HEK293 (cell line): Measurements from ENCODE around the gene FAM181A.

Source experiments
- CTCF ChIA-PET: fragments of 350-600 bp; formaldehyde crosslinking; extraction: SDS; loops from one replicate; lab custom pipeline; 2021; ENCODE audit warnings: antibody characterized with exemption; lab: Yijun Ruan, JAX
- POLR2A ChIA-PET: fragments of 300-600 bp; formaldehyde crosslinking; extraction: SDS; loops from one replicate; lab custom pipeline; 2020; ENCODE audit warnings: antibody characterized with exemption, inconsistent platforms; lab: Yijun Ruan, JAX
- H3K27ac ChIP-seq: fragments of 200-500 bp; sonication (Bioruptor generic); 2 replicates; pipeline ENCODE4 v1.5.1; 2014; ENCODE audit warnings: low read depth, low read length, control low read depth, inconsistent platforms; ENCODE audit errors: extremely low read depth
- H3K36me3 ChIP-seq, 2 experiments: fragments of 200-500 bp in 1 of 2; sonication (Bioruptor generic) in 1 of 2; 1 replicate in 1 of 2; 2 replicates in 1 of 2; pipeline ENCODE4 v1.5.1; 2014 to 2017; ENCODE audit warnings: inconsistent platforms in 2 of 2, low read length in 2 of 2; ENCODE audit not compliant: control insufficient read depth in 2 of 2, insufficient read depth in 1 of 2
- H3K4me1 ChIP-seq: fragments of 200-500 bp; sonication (Bioruptor generic); 2 replicates; pipeline ENCODE4 v1.5.1; 2014; ENCODE audit warnings: mild to moderate bottlenecking, low read length, inconsistent platforms; ENCODE audit not compliant: control insufficient read depth, insufficient read depth
- H3K4me3 ChIP-seq: 2 replicates; pipeline ENCODE4 v1.5.1; 2011; ENCODE audit warnings: low read depth, mild to moderate bottlenecking, control low read depth, low read length, moderate library complexity
- H3K9me3 ChIP-seq: fragments of 200-500 bp; sonication (Bioruptor generic); 2 replicates; pipeline ENCODE4 v1.5.1; 2014; ENCODE audit warnings: low read depth, low read length, inconsistent platforms; ENCODE audit not compliant: control insufficient read depth, insufficient read depth
- BCL6B ChIP-seq: fragments of 450-650 bp; formaldehyde crosslinking; IDR thresholded peaks from 2 replicates; pipeline ENCODE4 v1.5.1; 2017; ENCODE audit warnings: missing biosample characterization, missing genetic modification characterization
- KLF9 ChIP-seq: fragments of 450-650 bp; formaldehyde crosslinking; IDR thresholded peaks from 2 replicates; pipeline ENCODE4 v1.5.1; 2016; ENCODE audit warnings: missing biosample characterization, missing genetic modification characterization, low read depth
- ZEB2 ChIP-seq: fragments of 450-650 bp; formaldehyde crosslinking; IDR thresholded peaks from 2 replicates; pipeline ENCODE4 v1.5.1; 2016; ENCODE audit warnings: missing biosample characterization, missing genetic modification characterization
- ZNF146 ChIP-seq: fragments of 450-650 bp; formaldehyde crosslinking; IDR thresholded peaks from 2 replicates; pipeline ENCODE4 v1.5.1; 2016; ENCODE audit warnings: missing biosample characterization, missing genetic modification characterization
- ZNF174 ChIP-seq: fragments of 450-650 bp; formaldehyde crosslinking; IDR thresholded peaks from 2 replicates; pipeline ENCODE4 v1.5.0; 2017; ENCODE audit warnings: missing biosample characterization, mild to moderate bottlenecking, missing genetic modification characterization
- ZNF202 ChIP-seq: fragments of 450-650 bp; formaldehyde crosslinking; IDR thresholded peaks from 2 replicates; pipeline ENCODE4 v1.5.1; 2016; ENCODE audit warnings: missing biosample characterization, missing genetic modification characterization, borderline replicate concordance
- ZNF398 ChIP-seq: fragments of 450-650 bp; formaldehyde crosslinking; IDR thresholded peaks from 2 replicates; pipeline ENCODE4 v1.5.1; 2017; ENCODE audit warnings: missing biosample characterization, missing genetic modification characterization
- ZNF560 ChIP-seq: fragments of 450-650 bp; formaldehyde crosslinking; IDR thresholded peaks from 2 replicates; pipeline ENCODE4 v1.5.1; 2017; ENCODE audit warnings: missing biosample characterization, missing genetic modification characterization, borderline replicate concordance
- ZNF585B ChIP-seq: fragments of 450-650 bp; formaldehyde crosslinking; IDR thresholded peaks from 2 replicates; pipeline ENCODE4 v1.5.1; 2016; ENCODE audit warnings: missing biosample characterization, missing genetic modification characterization
- TF ChIP-seq, protein P1 (sequence below): IDR thresholded peaks from 2 replicates; pipeline ENCODE4 v1.6.1; 2011; ENCODE audit warnings: mild to moderate bottlenecking, low read depth, low read length, borderline replicate concordance
- TF ChIP-seq, protein P2 (sequence below): fragments of 450-650 bp; formaldehyde crosslinking; IDR thresholded peaks from 2 replicates; pipeline ENCODE4 v1.5.1; 2016; ENCODE audit warnings: missing biosample characterization, missing genetic modification characterization
- TF ChIP-seq, protein P3 (sequence below): fragments of 450-650 bp; formaldehyde crosslinking; IDR thresholded peaks from 2 replicates; pipeline ENCODE4 v1.5.1; 2016; ENCODE audit warnings: missing biosample characterization, missing genetic modification characterization

The FAM181A gene

DNA sequence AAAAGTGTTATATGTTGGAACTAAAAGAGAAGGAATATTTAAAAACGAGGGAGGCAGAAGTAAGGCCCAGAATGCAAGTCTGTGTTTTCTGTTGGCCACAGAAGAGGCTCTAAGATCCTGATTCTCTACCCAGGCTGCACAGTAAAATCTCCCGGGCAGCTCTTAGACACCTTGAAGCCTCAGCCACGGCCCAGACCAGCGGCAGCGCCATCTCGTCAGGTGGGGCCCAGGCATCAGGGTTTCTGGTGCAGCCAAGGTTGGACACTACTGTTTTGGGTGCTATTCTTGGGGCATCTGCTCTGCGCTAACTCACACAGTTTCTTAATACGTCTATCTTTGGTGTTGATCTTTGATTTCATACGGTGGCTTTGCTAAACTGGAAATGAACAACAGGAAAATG is 16.8 kb downstream of the FAM181A start:
- Histone ChIP-seq H3K4me1 (peaks cover 14% of the 10 kb centered on the region), H3K36me3 (no peaks in the 10 kb centered on the region), H3K9me3 (no peaks in the 10 kb centered on the region), H3K27ac (no peak overlapping the region)
- CTCF ChIA-PET, result interaction anchor here (0.6 to 0.7 kb wide), 2 partner anchors 12 to 765 kb away, joined by 3 read pairs; no protein-coding TSS in a partner anchor
- TF ChIP-seq, protein P1, sequence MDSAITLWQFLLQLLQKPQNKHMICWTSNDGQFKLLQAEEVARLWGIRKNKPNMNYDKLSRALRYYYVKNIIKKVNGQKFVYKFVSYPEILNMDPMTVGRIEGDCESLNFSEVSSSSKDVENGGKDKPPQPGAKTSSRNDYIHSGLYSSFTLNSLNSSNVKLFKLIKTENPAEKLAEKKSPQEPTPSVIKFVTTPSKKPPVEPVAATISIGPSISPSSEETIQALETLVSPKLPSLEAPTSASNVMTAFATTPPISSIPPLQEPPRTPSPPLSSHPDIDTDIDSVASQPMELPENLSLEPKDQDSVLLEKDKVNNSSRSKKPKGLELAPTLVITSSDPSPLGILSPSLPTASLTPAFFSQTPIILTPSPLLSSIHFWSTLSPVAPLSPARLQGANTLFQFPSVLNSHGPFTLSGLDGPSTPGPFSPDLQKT, result no peak
- TF ChIP-seq ZNF560 (no peak), ZNF398 (no peak), ZNF146 (no peak), KLF9 (no peak)
- TF ChIP-seq, protein P2, sequence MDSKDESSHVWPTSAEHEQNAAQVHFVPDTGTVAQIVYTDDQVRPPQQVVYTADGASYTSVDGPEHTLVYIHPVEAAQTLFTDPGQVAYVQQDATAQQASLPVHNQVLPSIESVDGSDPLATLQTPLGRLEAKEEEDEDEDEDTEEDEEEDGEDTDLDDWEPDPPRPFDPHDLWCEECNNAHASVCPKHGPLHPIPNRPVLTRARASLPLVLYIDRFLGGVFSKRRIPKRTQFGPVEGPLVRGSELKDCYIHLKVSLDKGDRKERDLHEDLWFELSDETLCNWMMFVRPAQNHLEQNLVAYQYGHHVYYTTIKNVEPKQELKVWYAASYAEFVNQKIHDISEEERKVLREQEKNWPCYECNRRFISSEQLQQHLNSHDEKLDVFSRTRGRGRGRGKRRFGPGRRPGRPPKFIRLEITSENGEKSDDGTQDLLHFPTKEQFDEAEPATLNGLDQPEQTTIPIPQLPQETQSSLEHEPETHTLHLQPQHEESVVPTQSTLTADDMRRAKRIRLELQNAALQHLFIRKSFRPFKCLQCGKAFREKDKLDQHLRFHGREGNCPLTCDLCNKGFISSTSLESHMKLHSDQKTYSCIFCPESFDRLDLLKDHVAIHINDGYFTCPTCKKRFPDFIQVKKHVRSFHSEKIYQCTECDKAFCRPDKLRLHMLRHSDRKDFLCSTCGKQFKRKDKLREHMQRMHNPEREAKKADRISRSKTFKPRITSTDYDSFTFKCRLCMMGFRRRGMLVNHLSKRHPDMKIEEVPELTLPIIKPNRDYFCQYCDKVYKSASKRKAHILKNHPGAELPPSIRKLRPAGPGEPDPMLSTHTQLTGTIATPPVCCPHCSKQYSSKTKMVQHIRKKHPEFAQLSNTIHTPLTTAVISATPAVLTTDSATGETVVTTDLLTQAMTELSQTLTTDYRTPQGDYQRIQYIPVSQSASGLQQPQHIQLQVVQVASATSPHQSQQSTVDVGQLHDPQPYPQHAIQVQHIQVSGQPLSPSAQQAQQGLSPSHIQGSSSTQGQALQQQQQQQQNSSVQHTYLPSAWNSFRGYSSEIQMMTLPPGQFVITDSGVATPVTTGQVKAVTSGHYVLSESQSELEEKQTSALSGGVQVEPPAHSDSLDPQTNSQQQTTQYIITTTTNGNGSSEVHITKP, result no peak
- TF ChIP-seq, all 188 proteins: peak for 0
- POLR2A ChIA-PET, result no interaction called here
- H3K4me3 ChIP-seq, result no peak overlapping the region

GRCh38 chr14:93944348-93945069 is 17.4 kb downstream of the FAM181A start:
- Histone ChIP-seq H3K27ac (no peak overlapping the region), H3K4me1 (peaks cover 14% of the 10 kb centered on the region), H3K36me3 (no peaks in the 10 kb centered on the region), H3K4me3 (no peak overlapping the region), H3K9me3 (no peaks in the 10 kb centered on the region)
- CTCF ChIA-PET, result interaction anchor here (0.6 to 0.7 kb wide), 3 partner anchors 11 to 885 kb away, joined by 3 read pairs; no protein-coding TSS in a partner anchor
- TF ChIP-seq, protein P3, sequence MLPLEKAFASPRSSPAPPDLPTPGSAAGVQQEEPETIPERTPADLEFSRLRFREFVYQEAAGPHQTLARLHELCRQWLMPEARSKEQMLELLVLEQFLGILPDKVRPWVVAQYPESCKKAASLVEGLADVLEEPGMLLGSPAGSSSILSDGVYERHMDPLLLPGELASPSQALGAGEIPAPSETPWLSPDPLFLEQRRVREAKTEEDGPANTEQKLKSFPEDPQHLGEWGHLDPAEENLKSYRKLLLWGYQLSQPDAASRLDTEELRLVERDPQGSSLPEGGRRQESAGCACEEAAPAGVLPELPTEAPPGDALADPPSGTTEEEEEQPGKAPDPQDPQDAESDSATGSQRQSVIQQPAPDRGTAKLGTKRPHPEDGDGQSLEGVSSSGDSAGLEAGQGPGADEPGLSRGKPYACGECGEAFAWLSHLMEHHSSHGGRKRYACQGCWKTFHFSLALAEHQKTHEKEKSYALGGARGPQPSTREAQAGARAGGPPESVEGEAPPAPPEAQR, result no peak
- no peak for TF ChIP-seq BCL6B (tag by site-specific recombination)
- no peak for TF ChIP-seq ZNF202 (tag by site-specific recombination)
- no peak for TF ChIP-seq ZNF174 (tag by site-specific recombination)
- TF ChIP-seq ZEB2 (tag by site-specific recombination), result no peak
- no peak for TF ChIP-seq ZNF585B (tag by site-specific recombination)
- POLR2A ChIA-PET, result no interaction called here
